ENCODE results near the gene ELAVL2. TPM values are rescaled to one million over a fixed set of nuclear protein-coding genes. Genes with fewer than 3 reads are reported as not detected.

Gene ELAVL2
- total and polyA plus RNA-seq, 9 donors: 2.1 to 5.6 (median 3.6) TPM

DNA sequence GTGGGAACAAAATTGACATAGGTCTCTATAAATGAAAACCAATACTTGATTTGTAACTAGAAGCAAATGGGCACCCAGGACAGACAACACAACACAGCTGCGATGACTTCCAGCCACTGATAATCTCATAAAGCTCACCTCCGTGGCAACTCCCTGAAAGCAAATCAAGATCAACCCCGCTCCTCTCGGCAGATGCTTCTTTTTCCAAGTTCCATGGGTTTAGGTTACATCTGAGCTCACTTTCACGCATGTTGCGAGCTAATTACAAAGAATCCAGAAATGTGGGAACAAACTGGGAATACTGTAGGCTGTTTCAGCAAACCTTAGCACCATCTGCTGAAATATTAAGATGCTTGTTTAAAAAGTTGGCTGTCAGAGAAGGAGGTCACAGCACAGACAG is 153.9 kb downstream of the ELAVL2 start:
- H3K27ac ChIP-seq (ENCODE audit: low read length): no peak overlapping the region
- H3K4me1 ChIP-seq (ENCODE audit: control insufficient read depth, insufficient read depth, low read length): no peaks in the 10 kb centered on the region
- H3K9me3 ChIP-seq (replicated peaks; ENCODE audit: control insufficient read depth, low read depth, low read length): no peaks in the 10 kb centered on the region
- H3K27me3 ChIP-seq (ENCODE audit: control insufficient read depth, insufficient read depth, low read length): no peaks in the 10 kb centered on the region
- H3K4me3 ChIP-seq (ENCODE audit: low read length): no peak overlapping the region
- peak; percentile 32 for DNase-seq
- WGBS (ENCODE audit: insufficient coverage): 47% methylated on average over 5 of the region's 6 CpGs
- H3K36me3 ChIP-seq (ENCODE audit: control insufficient read depth, insufficient read depth, low read length): peaks cover 3% of the 10 kb centered on the region

DNA sequence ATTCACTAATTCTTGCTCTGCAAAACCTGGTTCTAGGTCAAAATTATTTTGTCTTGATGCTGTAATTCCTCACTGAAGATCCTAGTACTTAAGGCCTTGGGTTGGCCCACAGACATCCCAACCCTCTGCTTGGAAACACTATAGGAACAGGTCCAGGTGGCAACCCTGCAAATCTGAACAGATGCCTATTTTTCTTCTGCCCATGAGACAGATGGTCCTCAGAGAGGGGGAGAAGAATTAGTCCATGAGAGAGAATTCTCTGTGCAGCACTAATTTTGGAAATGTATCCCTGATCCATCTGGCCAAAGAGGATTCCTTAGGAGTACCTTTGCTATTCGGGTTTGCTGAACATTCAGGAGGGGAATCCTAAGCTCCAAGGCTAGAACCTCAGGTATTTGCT is 156.3 kb downstream of the ELAVL2 start:
- H3K27ac ChIP-seq (ENCODE audit: low read length): no peak overlapping the region
- no peaks in the 10 kb centered on the region for H3K9me3 ChIP-seq (replicated peaks; ENCODE audit: control insufficient read depth, low read depth, low read length)
- H3K4me3 ChIP-seq (ENCODE audit: low read length): no peak overlapping the region
- H3K27me3 ChIP-seq (ENCODE audit: control insufficient read depth, insufficient read depth, low read length): no peaks in the 10 kb centered on the region
- WGBS (ENCODE audit: insufficient coverage): no CpG with 5 or more reads among the region's 1 CpG
- no peak for DNase-seq
- H3K4me1 ChIP-seq (ENCODE audit: control insufficient read depth, insufficient read depth, low read length): no peaks in the 10 kb centered on the region
- H3K36me3 ChIP-seq (ENCODE audit: control insufficient read depth, insufficient read depth, low read length): peaks cover 3% of the 10 kb centered on the region

DNA sequence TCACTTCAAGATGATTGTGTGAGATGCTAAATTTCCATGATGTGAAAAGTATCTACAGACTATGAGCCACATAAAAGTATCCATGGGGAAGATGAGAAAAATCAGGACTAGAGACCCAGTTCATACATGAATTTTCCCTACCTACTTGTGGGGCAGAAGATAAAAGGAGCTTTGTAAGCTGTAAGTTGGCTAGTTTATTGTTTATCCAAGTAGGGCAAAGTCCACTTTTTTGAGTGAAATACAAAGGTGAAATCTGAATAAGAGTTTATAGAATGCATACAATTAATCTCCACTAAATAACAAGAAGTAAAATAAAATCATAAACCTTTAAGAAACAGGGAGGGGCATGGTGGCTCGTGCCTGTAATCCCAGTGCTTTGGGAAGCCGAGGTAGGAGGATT is 160.4 kb downstream of the ELAVL2 start:
- Histone ChIP-seq H3K27me3 (ENCODE audit: control insufficient read depth, insufficient read depth, low read length) (no peaks in the 10 kb centered on the region), H3K4me3 (ENCODE audit: low read length) (no peak overlapping the region), H3K9me3 (replicated peaks; ENCODE audit: control insufficient read depth, low read depth, low read length) (no peaks in the 10 kb centered on the region), H3K4me1 (ENCODE audit: control insufficient read depth, insufficient read depth, low read length) (no peaks in the 10 kb centered on the region), H3K36me3 (ENCODE audit: control insufficient read depth, insufficient read depth, low read length) (peaks cover 3% of the 10 kb centered on the region), H3K27ac (ENCODE audit: low read length) (no peak overlapping the region)
- DNase-seq: no peak
- 76% methylated on average over 2 of the region's 2 CpGs for WGBS (ENCODE audit: insufficient coverage)

DNA sequence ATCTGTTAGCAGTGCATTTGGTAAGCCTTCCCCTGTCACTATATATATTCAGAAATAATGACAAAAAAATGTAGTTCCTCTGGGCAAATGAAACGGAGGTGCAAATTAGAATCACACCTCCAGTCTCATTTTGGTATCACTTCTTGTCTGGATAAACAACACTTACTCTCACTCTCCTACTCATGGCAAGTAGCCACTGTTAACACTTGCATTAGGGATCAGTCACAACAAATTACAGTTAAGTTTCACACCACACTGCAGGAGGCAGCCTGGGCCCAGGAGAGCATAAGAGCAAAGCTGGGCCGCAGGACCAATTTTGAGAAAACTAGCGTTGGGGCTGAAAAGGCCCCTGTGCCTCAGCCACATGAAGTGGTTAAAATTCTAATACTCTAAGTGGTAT is 161.0 kb downstream of the ELAVL2 start:
- DNase-seq: no peak
- Histone ChIP-seq H3K4me3 (ENCODE audit: low read length) (no peak overlapping the region), H3K27me3 (ENCODE audit: control insufficient read depth, insufficient read depth, low read length) (no peaks in the 10 kb centered on the region), H3K27ac (ENCODE audit: low read length) (no peak overlapping the region), H3K4me1 (ENCODE audit: control insufficient read depth, insufficient read depth, low read length) (no peaks in the 10 kb centered on the region), H3K36me3 (ENCODE audit: control insufficient read depth, insufficient read depth, low read length) (peaks cover 3% of the 10 kb centered on the region), H3K9me3 (replicated peaks; ENCODE audit: control insufficient read depth, low read depth, low read length) (no peaks in the 10 kb centered on the region)
- whole genome bisulfite sequencing (ENCODE audit: insufficient coverage): 50% methylated on average over 1 of the region's 3 CpGs

DNA sequence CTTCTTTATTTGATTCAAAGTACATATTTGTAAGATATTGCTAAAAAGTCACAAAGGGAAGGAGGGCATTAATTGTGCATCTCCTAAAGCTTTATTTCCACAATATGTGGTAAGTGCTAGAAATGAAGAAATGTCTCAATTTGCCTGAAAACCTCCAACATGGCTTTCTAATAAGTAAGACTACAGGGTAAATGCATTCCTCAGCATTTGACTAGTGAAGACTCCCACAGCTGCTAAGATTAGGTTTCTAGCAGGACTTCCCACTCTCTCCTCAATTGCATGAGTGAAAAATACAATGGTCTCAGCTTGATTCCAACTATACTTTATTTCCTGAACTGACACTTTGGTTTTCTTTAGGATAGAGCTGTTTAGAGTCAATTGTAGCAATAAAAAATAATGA is 162.1 kb downstream of the ELAVL2 start:
- H3K4me3 ChIP-seq (ENCODE audit: low read length): no peak overlapping the region
- H3K9me3 ChIP-seq (replicated peaks; ENCODE audit: control insufficient read depth, low read depth, low read length): no peaks in the 10 kb centered on the region

DNA sequence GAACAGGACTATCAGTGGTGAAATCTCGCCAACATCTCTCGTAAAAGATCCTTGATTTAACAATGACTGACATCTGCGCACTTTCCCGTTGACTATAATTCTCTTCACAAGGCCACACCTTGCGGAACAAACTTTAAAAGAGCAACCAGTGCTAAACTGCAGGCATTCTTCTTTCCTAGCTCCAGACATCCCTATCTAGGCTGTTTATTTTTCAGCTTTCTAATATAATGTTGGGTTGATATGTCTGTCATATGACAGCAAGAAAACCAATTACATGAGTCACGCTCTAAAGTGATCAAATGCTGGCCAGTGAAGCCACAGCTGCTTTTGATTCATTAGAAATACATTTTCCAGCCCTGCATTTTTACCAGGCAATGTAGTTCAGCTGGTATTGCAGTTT is 162.5 kb downstream of the ELAVL2 start:
- Histone ChIP-seq H3K27me3 (ENCODE audit: control insufficient read depth, insufficient read depth, low read length) (no peaks in the 10 kb centered on the region), H3K36me3 (ENCODE audit: control insufficient read depth, insufficient read depth, low read length) (no peaks in the 10 kb centered on the region), H3K4me1 (ENCODE audit: control insufficient read depth, insufficient read depth, low read length) (no peaks in the 10 kb centered on the region), H3K4me3 (ENCODE audit: low read length) (no peak overlapping the region), H3K9me3 (replicated peaks; ENCODE audit: control insufficient read depth, low read depth, low read length) (no peaks in the 10 kb centered on the region), H3K27ac (ENCODE audit: low read length) (no peak overlapping the region)
- WGBS (ENCODE audit: insufficient coverage): 70% methylated on average over 4 of the region's 6 CpGs
- DNase-seq: peak; percentile 50

More for the DNA sequence above, 162.1 kb downstream of the ELAVL2 start:
- Histone ChIP-seq H3K4me1 (ENCODE audit: control insufficient read depth, insufficient read depth, low read length) (no peaks in the 10 kb centered on the region), H3K27ac (ENCODE audit: low read length) (no peak overlapping the region), H3K36me3 (ENCODE audit: control insufficient read depth, insufficient read depth, low read length) (no peaks in the 10 kb centered on the region), H3K27me3 (ENCODE audit: control insufficient read depth, insufficient read depth, low read length) (no peaks in the 10 kb centered on the region)
- DNase-seq: peak; percentile 9

DNA sequence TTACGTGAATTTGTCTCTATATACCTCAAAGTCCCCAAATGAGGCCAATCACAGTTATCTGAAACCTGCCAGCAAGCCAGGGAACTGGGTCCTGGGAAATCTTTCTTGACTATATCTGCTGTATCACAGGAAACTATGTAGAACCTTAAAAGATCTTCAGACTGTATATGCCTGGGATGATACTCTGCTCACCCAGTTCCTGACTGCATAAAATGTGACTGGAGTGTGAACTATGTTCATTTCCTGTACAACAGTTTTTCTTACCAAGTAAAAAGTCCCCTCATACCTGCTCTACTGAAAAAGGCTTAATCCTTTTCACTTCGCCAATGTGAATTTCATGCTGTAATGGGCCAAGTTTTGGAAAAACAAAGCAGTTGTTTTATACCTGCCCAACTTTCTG is 162.9 kb downstream of the ELAVL2 start:
- no peaks in the 10 kb centered on the region for H3K36me3 ChIP-seq (ENCODE audit: control insufficient read depth, insufficient read depth, low read length)
- H3K4me1 ChIP-seq (ENCODE audit: control insufficient read depth, insufficient read depth, low read length): no peaks in the 10 kb centered on the region
- no peaks in the 10 kb centered on the region for H3K27me3 ChIP-seq (ENCODE audit: control insufficient read depth, insufficient read depth, low read length)
- H3K4me3 ChIP-seq (ENCODE audit: low read length): no peak overlapping the region
- WGBS (ENCODE audit: insufficient coverage): 83% methylated on average over 1 of the region's 2 CpGs
- no peak for DNase-seq
- H3K9me3 ChIP-seq (replicated peaks; ENCODE audit: control insufficient read depth, low read depth, low read length): no peaks in the 10 kb centered on the region
- no peak overlapping the region for H3K27ac ChIP-seq (ENCODE audit: low read length)

DNA sequence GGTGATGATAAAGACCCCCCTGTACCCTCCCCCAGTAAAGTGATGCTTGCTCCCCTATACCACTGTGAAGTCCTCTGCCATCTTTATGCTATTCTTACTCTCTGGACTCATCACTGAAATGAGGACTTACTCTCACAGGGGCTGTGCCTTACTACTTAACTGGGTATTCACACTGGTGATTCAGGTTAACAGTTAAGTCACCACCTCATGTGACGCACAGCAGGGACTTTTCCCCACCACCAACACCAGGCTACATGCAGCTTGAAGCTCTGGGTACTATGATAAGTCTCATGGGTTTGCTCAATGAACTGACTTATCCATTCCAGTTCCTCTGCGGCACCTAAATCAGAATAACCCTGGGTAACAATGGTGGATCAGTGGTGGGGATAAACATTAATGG is 163.7 kb downstream of the ELAVL2 start:
- no CpG with 5 or more reads among the region's 2 CpGs for WGBS (ENCODE audit: insufficient coverage)

DNA sequence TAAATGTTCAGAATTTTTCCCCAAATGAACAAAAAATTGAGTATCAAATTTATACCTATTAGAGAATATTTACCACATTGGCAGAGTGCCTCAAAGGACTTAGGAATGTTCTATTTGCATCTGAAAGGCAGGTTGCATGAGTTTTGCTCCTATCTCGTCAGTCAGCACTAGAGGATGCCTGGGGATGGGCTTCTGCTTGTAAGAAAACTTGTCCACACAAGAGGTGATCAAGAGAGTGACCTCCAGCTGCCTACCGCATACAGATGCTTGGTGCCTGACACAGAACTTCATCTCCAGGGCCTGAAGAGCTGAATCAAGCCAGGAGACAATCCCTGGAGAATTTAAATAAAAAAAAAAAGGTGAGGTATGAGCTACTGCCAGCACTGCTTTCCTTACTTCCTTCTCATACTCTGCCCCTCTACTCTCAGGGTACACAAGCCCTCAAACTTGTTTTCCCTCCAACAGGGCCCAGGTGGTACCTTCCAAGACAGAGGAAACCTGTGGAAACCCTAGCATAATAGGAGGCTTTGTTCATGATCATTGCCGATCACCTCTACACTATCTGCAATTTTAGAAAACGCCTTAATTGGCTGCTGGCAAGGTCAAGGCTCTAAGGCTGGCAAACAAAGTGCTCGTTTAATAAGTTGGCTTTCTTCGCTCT is 166.6 kb downstream of the ELAVL2 start:
- Histone ChIP-seq H3K36me3 (ENCODE audit: control insufficient read depth, insufficient read depth, low read length) (peaks cover 4% of the 10 kb centered on the region), H3K27me3 (ENCODE audit: control insufficient read depth, insufficient read depth, low read length) (no peaks in the 10 kb centered on the region), H3K9me3 (replicated peaks; ENCODE audit: control insufficient read depth, low read depth, low read length) (no peaks in the 10 kb centered on the region), H3K4me1 (ENCODE audit: control insufficient read depth, insufficient read depth, low read length) (no peaks in the 10 kb centered on the region), H3K27ac (ENCODE audit: low read length) (no peak overlapping the region), H3K4me3 (ENCODE audit: low read length) (no peak overlapping the region)
- WGBS (ENCODE audit: insufficient coverage): 72% methylated on average over 3 of the region's 6 CpGs
- DNase-seq: no peak

More for the DNA sequence above, 163.7 kb downstream of the ELAVL2 start:
- Histone ChIP-seq H3K4me1 (ENCODE audit: control insufficient read depth, insufficient read depth, low read length) (no peaks in the 10 kb centered on the region), H3K36me3 (ENCODE audit: control insufficient read depth, insufficient read depth, low read length) (no peaks in the 10 kb centered on the region), H3K27ac (ENCODE audit: low read length) (no peak overlapping the region), H3K4me3 (ENCODE audit: low read length) (no peak overlapping the region), H3K9me3 (replicated peaks; ENCODE audit: control insufficient read depth, low read depth, low read length) (no peaks in the 10 kb centered on the region), H3K27me3 (ENCODE audit: control insufficient read depth, insufficient read depth, low read length) (no peaks in the 10 kb centered on the region)
- no peak for DNase-seq

DNA sequence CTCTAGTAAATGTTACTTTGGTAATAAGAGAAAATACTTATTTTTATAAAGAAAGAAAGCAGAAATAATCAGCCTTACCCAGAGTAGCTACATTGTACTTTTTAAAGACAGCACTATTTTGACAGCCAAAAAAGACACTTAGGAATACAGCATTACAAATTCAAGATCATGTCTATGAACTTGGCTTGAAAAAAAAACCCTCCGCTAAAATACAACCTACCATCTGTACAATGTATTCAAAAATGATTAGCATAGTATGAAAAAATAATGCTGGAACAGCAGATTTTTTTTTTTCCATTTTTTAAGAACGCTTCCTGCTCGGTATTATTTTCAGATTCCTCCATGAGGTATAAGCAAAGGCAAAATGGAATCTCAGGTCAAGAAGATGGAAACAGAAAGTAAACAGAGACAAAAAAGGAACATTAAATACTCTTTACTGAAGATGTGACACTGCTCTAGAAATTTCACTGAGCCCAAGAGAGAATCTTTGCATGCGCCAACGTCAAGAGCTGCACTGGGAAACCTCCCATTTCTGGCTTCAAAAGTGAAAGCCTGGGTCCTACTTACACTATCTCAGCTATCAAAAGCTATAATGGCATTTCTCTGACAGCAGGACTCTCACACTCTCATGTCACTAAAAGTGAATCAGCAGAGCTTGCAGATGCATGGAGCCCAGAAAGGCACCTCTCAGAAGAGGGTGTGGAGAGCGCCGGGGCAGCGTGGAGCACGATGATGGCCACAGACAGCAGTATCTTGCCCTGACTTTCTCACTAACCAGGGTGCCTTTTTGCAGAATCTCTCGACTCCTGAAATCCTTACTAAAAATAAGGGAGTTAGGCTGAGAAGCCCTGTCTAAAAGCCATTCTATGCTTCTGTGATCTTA is 167.4 kb downstream of the ELAVL2 start:
- WGBS (ENCODE audit: insufficient coverage): 100% methylated on average over 1 of the region's 10 CpGs
- H3K4me3 ChIP-seq (ENCODE audit: low read length): no peak overlapping the region
- no peaks in the 10 kb centered on the region for H3K9me3 ChIP-seq (replicated peaks; ENCODE audit: control insufficient read depth, low read depth, low read length)
- H3K36me3 ChIP-seq (ENCODE audit: control insufficient read depth, insufficient read depth, low read length): peaks cover 4% of the 10 kb centered on the region
- peak; percentile 27 for DNase-seq
- no peaks in the 10 kb centered on the region for H3K4me1 ChIP-seq (ENCODE audit: control insufficient read depth, insufficient read depth, low read length)
- H3K27ac ChIP-seq (ENCODE audit: low read length): no peak overlapping the region
- no peaks in the 10 kb centered on the region for H3K27me3 ChIP-seq (ENCODE audit: control insufficient read depth, insufficient read depth, low read length)

Measured in muscle of leg (tissue), 11 donors.